ENCODE results near the gene SLC30A10. TPM values are rescaled to one million over a fixed set of nuclear protein-coding genes. Genes with fewer than 3 reads are reported as not detected.
"Not testable (repeated sequence)": the region's sequence is repeated elsewhere in the genome, so short reads cannot be mapped to it uniquely, and the experiment has no call there.

The SLC30A10 gene
- polyA plus RNA-seq, 1 experiment: not detected

- Histone ChIP-seq H3K4me3 (ENCODE audit: low read depth, low read length) (no peak overlapping the region), H3K27me3 (ENCODE audit: control insufficient read depth, insufficient read depth, low read length) (no peaks in the 10 kb centered on the region), H3K36me3 (ENCODE audit: control insufficient read depth, insufficient read depth, low read length) (no peaks in the 10 kb centered on the region)
- no peak for TF ChIP-seq CTCF (IDR thresholded peaks at IDR 0.05; ENCODE audit: insufficient read depth, low read depth, low read length)
- DNase-seq (ENCODE audit: low read depth): no peak
- POLR2A ChIA-PET: no interaction called here
- CTCF ChIA-PET: no interaction called here
Observed at GRCh38 chr1:219900882-219901281, 27.5 kb downstream of the SLC30A10 start.

GRCh38 chr1:219900201-219900600 lies 28.2 kb downstream of the SLC30A10 start:
- no peak overlapping the region for H3K4me3 ChIP-seq (ENCODE audit: low read depth, low read length)
- no peak for TF ChIP-seq CTCF (IDR thresholded peaks at IDR 0.05; ENCODE audit: insufficient read depth, low read depth, low read length)
- CTCF ChIA-PET: no interaction called here
- POLR2A ChIA-PET: no interaction called here
- no peaks in the 10 kb centered on the region for H3K36me3 ChIP-seq (ENCODE audit: control insufficient read depth, insufficient read depth, low read length)
- H3K27me3 ChIP-seq (ENCODE audit: control insufficient read depth, insufficient read depth, low read length): no peaks in the 10 kb centered on the region
- no peak for DNase-seq (ENCODE audit: low read depth)

- H3K27me3 ChIP-seq (ENCODE audit: control insufficient read depth, insufficient read depth, low read length): no peaks in the 10 kb centered on the region
- no peaks in the 10 kb centered on the region for H3K36me3 ChIP-seq (ENCODE audit: control insufficient read depth, insufficient read depth, low read length)
- ChIA-PET POLR2A (no interaction called here), CTCF (no interaction called here)
- TF ChIP-seq CTCF (IDR thresholded peaks at IDR 0.05; ENCODE audit: insufficient read depth, low read depth, low read length): no peak
- DNase-seq (ENCODE audit: low read depth): no peak
- no peak overlapping the region for H3K4me3 ChIP-seq (ENCODE audit: low read depth, low read length)
Observed at GRCh38 chr1:219898375-219898774, 30.0 kb downstream of the SLC30A10 start.

DNA sequence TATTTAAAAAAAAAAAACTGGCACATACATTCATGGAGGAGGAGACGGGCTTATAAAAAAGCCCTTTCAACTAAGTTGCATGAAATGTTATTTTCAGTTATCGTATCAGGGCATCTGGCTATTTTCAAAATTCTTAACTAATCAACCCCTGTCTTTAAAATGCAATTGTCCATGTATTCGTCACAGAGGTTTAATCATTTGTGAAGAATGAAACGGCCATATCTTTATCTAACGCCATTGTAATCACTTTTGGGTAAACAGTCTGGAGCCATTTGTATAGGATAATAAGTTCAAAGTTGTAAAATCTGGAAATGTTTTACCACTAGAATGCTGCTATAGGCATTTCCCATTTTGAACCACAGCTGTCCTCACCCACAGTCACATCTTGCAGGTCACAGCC lies 30.4 kb downstream of the SLC30A10 start:
- CTCF ChIA-PET: no interaction called here
- H3K4me3 ChIP-seq (ENCODE audit: low read depth, low read length): no peak overlapping the region
- no peaks in the 10 kb centered on the region for H3K36me3 ChIP-seq (ENCODE audit: control insufficient read depth, insufficient read depth, low read length)
- DNase-seq (ENCODE audit: low read depth): no peak
- POLR2A ChIA-PET: no interaction called here
- no peak for TF ChIP-seq CTCF (IDR thresholded peaks at IDR 0.05; ENCODE audit: insufficient read depth, low read depth, low read length)
- no peaks in the 10 kb centered on the region for H3K27me3 ChIP-seq (ENCODE audit: control insufficient read depth, insufficient read depth, low read length)

DNA sequence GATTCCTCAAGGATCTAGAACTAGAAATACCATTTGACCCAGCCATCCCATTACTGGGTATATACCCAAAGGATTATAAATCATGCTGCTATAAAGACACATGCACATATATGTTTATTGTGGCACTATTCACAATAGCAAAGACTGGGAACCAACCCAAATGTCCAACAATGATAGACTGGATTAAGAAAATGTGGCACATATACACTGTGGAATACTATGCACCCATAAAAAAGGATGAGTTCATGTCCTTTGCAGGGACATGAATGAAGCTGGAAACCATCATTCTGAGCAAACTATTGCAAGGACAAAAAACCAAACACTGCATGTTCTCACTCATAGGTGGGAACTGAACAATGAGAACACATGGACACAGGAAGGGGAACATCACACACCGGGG lies 36.1 kb downstream of the SLC30A10 start:
- H3K4me3 ChIP-seq (ENCODE audit: low read depth, low read length); DNase-seq (ENCODE audit: low read depth); H3K27me3 ChIP-seq (ENCODE audit: control insufficient read depth, insufficient read depth, low read length); CTCF ChIA-PET; H3K36me3 ChIP-seq (ENCODE audit: control insufficient read depth, insufficient read depth, low read length); POLR2A ChIA-PET: not testable (repeated sequence)

GRCh38 chr1:219891846-219892245 lies 36.5 kb downstream of the SLC30A10 start:
- H3K36me3 ChIP-seq (ENCODE audit: control insufficient read depth, insufficient read depth, low read length); POLR2A ChIA-PET; H3K4me3 ChIP-seq (ENCODE audit: low read depth, low read length); DNase-seq (ENCODE audit: low read depth); H3K27me3 ChIP-seq (ENCODE audit: control insufficient read depth, insufficient read depth, low read length); CTCF ChIA-PET: not testable (repeated sequence)

GRCh38 chr1:219888667-219889066 lies 39.7 kb downstream of the SLC30A10 start:
- H3K27me3 ChIP-seq (ENCODE audit: control insufficient read depth, insufficient read depth, low read length); CTCF ChIA-PET; H3K4me3 ChIP-seq (ENCODE audit: low read depth, low read length); POLR2A ChIA-PET; DNase-seq (ENCODE audit: low read depth); H3K36me3 ChIP-seq (ENCODE audit: control insufficient read depth, insufficient read depth, low read length): not testable (repeated sequence)
